Measurements from ENCODE around the gene TEP1.

TEP1 gene

DNA sequence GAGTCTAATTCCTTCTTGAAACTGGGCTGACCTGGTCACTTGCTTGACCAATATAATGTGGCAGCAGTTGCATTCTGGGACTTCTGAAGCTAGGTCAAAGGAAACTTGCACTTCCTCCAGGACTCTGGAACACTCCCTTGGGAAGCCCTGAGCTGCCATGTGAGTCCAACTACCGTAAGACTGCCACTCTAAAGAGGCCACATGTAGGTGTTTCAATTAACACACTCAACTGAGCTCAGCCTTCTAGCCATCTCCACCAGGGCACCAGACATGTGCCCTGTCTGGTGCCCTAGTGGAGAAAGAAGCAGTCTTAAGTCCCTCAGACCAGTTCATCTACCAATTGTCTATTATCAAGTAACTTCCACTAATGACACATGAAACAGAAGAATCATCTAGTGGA, 6.1 kb upstream of the TEP1 start:
- no peak for TF ChIP-seq POLR2A (IDR thresholded peaks at IDR 0.05; ENCODE audit: low read depth, low read length)
- DNase-seq (ENCODE audit: insufficient read length, low spot score) (no peak), FAIRE-seq (no peak)

DNA sequence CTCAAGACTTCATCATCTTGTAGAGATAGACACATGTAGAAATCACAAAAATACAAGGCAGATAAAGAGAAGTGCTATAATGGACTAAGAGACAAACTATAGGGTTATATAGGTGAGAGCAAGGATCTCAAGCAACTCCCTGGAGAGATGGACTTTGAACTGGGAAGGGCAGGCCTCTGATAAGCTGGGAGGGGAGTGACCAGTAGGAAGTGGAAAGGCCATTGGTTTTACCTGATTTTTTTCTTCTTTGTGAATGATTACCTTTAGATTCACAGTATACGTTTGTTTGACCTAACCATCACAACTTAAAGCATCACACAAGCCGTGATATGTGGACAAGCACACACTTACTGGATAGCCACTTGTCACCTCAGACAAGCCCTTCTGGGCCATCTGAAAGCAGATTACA, 5.2 kb upstream of the TEP1 start:
- DNase-seq (ENCODE audit: insufficient read length, low spot score): no peak
- no peak for FAIRE-seq
- TF ChIP-seq POLR2A (IDR thresholded peaks at IDR 0.05; ENCODE audit: low read depth, low read length): no peak

DNA sequence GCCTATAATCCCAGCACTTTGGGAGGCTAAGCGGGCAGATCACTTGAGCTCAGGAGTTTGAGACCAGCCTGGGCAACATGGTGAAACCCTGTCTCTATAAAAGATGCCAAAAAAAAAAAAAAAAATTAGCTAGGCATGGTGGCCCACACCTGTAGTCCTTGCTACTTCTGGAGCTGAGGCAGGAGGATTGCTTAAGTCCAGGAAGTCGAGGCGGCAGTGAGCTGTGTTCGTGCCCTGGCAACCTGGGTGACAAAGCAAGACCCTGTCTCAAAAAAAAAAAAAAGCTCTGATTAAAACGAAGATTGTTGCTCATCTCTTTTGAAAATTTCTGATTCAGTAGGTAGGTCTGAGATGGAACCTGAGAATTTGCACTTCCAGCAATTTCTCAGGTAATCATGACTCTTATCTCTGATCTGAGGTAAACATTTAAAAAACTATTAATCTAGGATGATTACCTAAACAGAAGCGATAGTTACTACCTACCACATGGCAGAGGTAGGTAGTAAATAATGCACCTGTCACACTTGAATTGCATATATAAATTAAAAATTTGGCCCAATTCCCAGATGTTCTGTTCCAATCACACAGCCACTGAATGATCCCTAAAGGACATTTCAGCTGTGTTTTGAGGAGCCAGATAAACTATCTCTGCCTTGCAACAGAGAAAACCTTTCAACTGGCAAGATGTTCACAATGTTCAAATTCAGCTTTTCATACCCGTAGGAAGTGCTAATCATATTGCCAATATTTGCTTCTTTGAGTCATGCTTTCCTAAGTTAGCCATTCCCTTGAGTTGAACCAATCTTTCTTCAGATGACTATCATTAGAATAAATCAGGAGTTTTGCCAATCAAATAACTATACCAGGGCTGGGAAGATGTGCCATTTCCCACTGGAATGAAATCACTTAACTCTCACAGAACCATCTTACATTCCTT, 4.2 kb upstream of the TEP1 start:
- FAIRE-seq (no peak), DNase-seq (ENCODE audit: insufficient read length, low spot score) (no peak)
- no peak for TF ChIP-seq POLR2A (IDR thresholded peaks at IDR 0.05; ENCODE audit: low read depth, low read length)

DNA sequence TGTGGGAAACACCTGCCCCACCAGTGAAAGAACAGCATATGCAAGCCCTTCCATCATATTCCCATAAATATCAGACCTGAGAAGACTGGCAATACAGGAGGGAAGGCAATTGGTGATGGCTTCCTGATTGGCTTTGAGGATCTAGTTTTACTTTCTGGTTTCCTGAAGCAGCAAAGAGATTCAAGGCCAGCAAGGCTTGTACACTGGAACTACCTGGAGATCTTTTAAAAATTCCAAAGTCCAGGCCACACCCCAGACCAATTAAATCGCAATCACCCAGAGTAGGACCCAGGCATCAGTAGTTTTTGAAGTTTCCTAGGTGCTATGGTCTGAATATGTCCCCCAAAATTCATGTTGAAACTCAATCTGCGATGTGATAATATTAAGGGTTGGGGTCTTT, 2.9 kb upstream of the TEP1 start:
- no peak for DNase-seq (ENCODE audit: insufficient read length, low spot score)
- no peak for FAIRE-seq
- TF ChIP-seq POLR2A (IDR thresholded peaks at IDR 0.05; ENCODE audit: low read depth, low read length): no peak

DNA sequence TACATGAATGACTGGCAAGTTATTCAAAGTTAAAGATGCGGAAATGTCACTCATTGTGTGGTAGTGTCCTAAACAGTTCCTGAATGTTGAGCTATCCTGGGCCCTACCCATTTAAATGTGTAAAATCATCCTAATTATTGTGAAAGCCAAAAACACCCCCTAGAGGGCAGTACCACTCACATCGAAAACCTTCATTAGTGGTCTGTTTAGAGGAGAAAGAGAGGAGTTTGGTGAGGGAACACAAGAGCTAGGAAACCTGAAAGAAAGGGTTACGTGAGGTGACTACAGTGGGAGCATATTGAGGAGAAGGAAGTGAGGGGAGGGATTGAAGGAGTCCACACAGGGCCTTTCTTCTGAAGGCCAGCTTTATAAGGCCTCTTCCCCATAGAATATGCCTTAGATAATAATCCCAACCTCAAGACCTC, 2.5 kb upstream of the TEP1 start:
- FAIRE-seq (no peak), DNase-seq (ENCODE audit: insufficient read length, low spot score) (no peak)
- TF ChIP-seq POLR2A (IDR thresholded peaks at IDR 0.05; ENCODE audit: low read depth, low read length): no peak

DNA sequence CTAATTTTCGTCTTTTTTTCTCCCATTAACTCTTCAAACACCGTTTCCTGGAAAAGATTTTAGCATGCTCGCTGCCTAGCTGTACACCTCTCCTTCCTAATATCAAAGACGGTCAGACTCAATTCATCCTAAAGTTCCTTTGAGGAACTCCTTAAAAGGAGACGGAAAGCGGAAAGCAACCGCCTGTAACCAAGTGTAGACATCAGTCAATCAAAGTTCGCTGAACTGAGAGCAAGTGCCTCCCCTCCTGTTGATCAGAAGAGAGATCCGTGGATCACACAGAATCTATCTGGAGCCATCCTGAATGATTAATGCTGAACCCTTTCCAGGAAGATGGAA, 412 bp upstream of the TEP1 start:
- TF ChIP-seq POLR2A (IDR thresholded peaks at IDR 0.05; ENCODE audit: low read depth, low read length): no peak
- no peak for DNase-seq (ENCODE audit: insufficient read length, low spot score)
- no peak for FAIRE-seq

DNA sequence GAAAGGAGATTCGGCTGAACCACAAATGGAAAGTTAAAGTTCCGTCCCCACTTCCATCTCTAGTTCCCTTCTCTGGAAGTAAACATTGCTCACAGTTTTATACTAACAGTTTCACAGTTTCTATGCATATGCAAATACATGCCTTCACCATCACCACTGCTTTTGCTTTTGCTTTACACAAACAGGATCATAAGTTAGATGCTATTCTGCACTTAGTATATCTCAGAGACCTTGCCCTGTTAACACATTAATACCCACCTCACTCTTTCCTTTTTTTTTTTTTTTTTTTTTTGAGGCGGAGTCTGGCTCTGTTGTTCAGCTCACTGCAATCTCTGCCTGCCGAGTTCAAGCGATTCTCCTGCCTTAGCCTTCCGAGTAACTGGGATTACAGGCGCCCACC, 890 bp downstream of the TEP1 start:
- FAIRE-seq (no peak), DNase-seq (ENCODE audit: insufficient read length, low spot score) (no peak)
- TF ChIP-seq POLR2A (IDR thresholded peaks at IDR 0.05; ENCODE audit: low read depth, low read length): no peak

DNA sequence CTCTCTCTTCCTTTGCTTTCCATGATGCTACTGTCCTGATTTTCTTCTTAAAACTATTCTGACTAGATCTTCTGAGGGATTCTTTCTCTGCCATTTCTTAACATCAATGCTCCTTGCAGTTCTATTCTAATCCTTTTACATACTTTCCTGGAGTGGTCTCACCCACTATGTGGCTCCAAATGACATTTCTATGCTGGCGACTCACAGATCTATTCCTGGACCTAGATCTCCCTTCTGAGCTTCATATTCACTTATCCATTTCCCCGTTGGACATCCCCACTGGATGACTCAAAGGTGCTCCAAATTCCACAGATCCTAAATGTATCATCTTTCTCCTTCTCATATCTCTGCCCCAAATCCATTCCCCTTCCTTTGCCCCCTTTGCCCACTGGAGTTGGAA, 4.1 kb downstream of the TEP1 start:
- FAIRE-seq (no peak), DNase-seq (ENCODE audit: insufficient read length, low spot score) (no peak)
- TF ChIP-seq POLR2A (IDR thresholded peaks at IDR 0.05; ENCODE audit: low read depth, low read length): no peak

DNA sequence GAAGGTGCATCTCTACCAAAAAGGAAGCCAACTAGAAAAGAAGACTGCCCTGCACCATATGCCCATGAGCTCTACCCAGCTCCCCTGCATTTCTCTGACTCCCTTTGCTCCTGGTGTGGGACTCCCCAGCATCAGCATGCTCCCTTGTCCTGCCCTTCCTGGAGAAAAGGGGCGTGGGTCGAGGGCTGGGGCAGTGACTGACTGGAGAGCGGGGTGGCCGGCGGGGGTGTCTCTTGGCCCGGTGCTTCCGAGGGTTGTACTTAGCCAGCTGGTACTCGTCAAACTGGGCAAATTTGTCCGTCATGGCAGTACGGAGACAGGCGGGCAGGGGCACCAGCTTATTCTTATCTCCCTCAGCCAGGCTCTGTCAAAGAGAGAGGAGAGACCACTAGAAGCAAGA, 9.8 kb downstream of the TEP1 start:
- no peak for FAIRE-seq
- TF ChIP-seq POLR2A (IDR thresholded peaks at IDR 0.05; ENCODE audit: low read depth, low read length): no peak
- DNase-seq (ENCODE audit: insufficient read length, low spot score): no peak

DNA sequence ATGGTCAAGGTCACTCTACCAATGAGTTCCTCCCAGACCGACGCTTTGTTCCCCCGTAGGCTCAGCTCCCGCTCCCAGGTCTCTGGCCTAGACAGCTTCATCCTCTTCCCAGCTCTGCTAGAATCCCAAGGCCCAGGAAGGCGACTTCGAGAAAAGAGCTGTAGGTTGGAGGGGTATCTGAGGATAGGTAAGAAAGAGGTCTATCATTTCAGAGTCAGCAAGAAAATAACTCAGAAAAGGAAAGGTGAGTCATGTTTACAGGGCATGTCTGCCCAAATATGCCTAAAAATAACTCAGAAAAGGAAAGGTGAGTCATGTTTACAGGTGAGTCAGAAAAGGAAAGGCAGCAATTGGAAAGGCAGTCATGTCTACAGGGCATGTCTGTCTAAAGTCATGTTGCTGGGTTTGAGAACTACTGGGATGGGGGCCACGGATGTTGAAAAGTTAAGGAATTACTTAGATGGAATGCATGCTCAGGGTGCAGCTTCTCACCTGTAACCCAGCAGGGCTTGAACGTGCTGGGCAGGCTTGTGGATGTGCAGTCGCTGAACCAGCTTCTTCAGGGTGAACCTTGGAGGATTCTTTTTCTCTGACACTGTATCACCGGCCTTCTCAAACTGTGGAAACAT, 12.2 kb downstream of the TEP1 start:
- FAIRE-seq: no peak
- no peak for DNase-seq (ENCODE audit: insufficient read length, low spot score)
- no peak for TF ChIP-seq POLR2A (IDR thresholded peaks at IDR 0.05; ENCODE audit: low read depth, low read length)

DNA sequence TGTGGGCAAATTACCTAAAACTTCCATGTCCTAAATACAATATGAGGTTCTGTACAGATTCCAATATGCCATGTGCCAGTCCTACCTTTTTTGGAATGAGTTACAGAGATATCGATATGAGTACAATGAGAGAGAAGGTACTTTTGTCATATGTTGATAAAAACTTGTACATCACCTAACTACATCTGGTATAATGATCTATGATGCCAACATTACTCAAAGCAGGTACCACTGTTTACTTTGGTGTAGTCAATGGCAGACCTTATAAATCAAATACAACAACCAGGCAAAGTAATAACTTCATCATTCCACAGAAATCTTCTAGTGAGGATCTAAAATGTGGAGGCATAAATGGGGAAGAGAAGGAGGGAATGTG, 12.7 kb downstream of the TEP1 start:
- DNase-seq (ENCODE audit: insufficient read length, low spot score) (no peak), FAIRE-seq (no peak)
- TF ChIP-seq POLR2A (IDR thresholded peaks at IDR 0.05; ENCODE audit: low read depth, low read length): no peak

DNA sequence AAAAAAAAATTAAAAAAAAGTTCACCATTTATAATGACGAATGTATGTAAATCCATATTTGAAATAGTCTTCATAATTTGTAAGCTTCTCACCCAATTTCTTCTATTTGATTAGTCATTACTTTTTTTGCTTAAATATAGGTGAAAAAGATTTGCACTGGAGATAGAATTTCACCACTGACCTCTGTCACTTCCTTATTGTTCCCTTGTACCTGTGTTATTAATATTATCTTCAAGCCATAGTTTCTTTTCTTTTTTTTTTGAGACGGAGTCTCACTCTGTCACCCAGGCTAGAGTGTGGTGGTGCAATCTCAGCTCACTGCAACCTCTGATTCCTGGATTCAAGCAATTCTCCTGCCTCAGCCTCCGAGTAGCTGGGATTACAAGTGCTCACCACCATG, 15.8 kb downstream of the TEP1 start:
- no peak for TF ChIP-seq POLR2A (IDR thresholded peaks at IDR 0.05; ENCODE audit: low read depth, low read length)
- FAIRE-seq (no peak), DNase-seq (ENCODE audit: insufficient read length, low spot score) (no peak)

DNA sequence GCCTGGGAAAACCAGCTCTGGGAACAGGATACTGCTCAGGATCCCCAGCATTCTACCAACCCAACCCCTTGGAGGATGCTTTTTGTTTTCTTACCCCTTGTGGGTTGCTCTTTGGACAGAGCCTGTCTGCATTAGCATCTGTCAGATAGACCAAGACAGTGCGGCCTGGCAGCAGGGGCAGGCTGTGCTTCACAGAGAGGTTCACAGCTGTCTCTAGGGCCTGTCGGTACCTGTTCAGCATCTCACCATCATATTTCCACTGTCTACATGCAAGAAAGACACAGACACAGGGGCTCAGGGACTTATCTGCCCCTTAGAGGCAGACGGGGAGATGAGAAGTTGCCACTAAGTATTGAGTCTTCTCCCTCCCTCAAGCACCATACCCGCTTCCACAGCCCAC, 21.8 kb downstream of the TEP1 start:
- FAIRE-seq (no peak), DNase-seq (ENCODE audit: insufficient read length, low spot score) (no peak)
- TF ChIP-seq POLR2A (IDR thresholded peaks at IDR 0.05; ENCODE audit: low read depth, low read length): no peak

DNA sequence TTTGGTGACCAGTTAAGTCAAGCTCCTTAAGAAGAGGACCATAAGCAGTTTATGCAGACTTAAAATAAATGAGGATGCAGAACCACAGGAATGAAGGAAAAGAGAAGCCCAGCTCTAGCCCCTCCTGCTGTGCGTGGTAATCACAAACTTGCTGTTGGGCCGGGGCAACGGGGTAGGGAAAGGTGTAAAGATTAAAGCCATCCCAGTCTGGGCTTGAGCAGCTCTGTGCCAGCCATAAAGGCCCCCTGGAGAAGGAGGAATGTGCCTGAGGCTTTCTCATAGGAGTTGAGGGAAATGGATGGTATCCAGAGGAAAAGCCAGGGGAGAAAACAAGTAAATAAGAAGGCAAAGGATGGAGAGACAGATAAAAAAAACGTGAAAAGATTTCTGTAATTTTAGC, 25.1 kb downstream of the TEP1 start:
- FAIRE-seq (no peak), DNase-seq (ENCODE audit: insufficient read length, low spot score) (no peak)
- no peak for TF ChIP-seq POLR2A (IDR thresholded peaks at IDR 0.05; ENCODE audit: low read depth, low read length)

DNA sequence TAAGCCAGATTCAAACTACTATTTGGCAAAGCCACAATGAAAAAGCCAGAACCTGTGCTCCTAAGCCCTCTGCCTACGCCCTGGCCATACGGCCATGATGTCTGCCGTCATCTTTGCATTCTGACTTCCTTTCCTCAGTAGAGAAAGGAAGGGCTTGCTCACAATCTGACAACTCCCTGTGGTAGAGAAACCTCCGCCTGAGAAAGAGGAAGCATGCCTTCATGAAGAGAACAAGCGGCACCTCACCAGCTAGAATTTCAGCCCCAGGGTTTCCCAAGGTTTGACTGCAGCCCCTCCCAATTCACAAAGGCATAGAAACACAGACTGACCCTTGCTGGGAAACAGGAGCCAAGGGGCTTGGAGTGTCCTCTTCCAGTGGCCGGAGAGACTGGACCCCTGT, 25.7 kb downstream of the TEP1 start:
- no peak for DNase-seq (ENCODE audit: insufficient read length, low spot score)
- FAIRE-seq: no peak
- no peak for TF ChIP-seq POLR2A (IDR thresholded peaks at IDR 0.05; ENCODE audit: low read depth, low read length)
